Prostate gland (tissue), 2 donors: Measurements from ENCODE around the gene ANKMY1. TPM values are rescaled to one million over a fixed set of nuclear protein-coding genes. Genes with fewer than 3 reads are reported as not detected.
"Not testable (repeated sequence)": the region's sequence is repeated elsewhere in the genome, so short reads cannot be mapped to it uniquely, and the experiment has no call there.

Experiments
- DNase-seq: peaks from one replicate; pipeline ENCODE4 v3.0.0-alpha.2; 2019; ENCODE audit warnings: low spot score
- H3K27ac ChIP-seq, 2 donors: fragments of 200-600 bp; sonication (generic); 2 replicates each; pipeline ENCODE4 v1.5.1; 2017 to 2019
- H3K27me3 ChIP-seq: fragments of 200-600 bp; sonication (generic); replicated peaks from 2 replicates; pipeline ENCODE4 v1.5.1; 2019; ENCODE audit not compliant: insufficient read depth
- H3K36me3 ChIP-seq, 2 donors: fragments of 200-600 bp; sonication (generic); 1 replicate in 1 of 2; 2 replicates in 1 of 2; pipeline versions ENCODE4 v1.5.1 to v1.8.1; 2017 to 2019
- H3K4me1 ChIP-seq: fragments of 200-600 bp; sonication (generic); replicated peaks from 2 replicates; pipeline ENCODE4 v1.5.1; 2019
- H3K4me3 ChIP-seq, 2 donors: fragments of 200-600 bp; sonication (generic); 2 replicates each; pipeline ENCODE4 v1.5.1; 2017 to 2019
- H3K9me3 ChIP-seq: fragments of 200-600 bp; sonication (generic); 2 replicates; pipeline ENCODE4 v1.5.1; 2017
- POLR2A ChIP-seq: fragments of 450-650 bp; IDR thresholded peaks from one replicate; pipeline ENCODE4 v1.6.1; 2016; ENCODE audit warnings: antibody characterized with exemption, mild to moderate bottlenecking
- POLR2AphosphoS5 ChIP-seq: sonication (generic); formaldehyde crosslinking; IDR thresholded peaks from one replicate; pipeline ENCODE4 v1.6.1; 2017; ENCODE audit warnings: antibody characterized with exemption
- WGBS: methylation state at CpG from one replicate; pipeline ENCODE4 v1.1.5; 2018; 5-methylcytosine and 5-hydroxymethylcytosine counted together
- intact Hi-C: fragments of 100-400 bp; cut with DNase I; formaldehyde crosslinking; loops from one replicate; pipeline ENCODE4 v1.14.2; 2022
- total RNA-seq, 2 donors: library from RNA; depleted of rRNA; stranded (reverse); fragments of >200 nt; gene quantifications; one replicate each; pipeline ENCODE4 v1.1.0, GENCODE V29; 2016
- TF ChIP-seq, protein P1 (sequence below), 4 experiments: fragments of 200-600 bp in 2 of 4; fragments of 450-650 bp in 2 of 4; sonication (generic) in 2 of 4; IDR thresholded peaks; 1 replicate in 3 of 4; 2 replicates in 1 of 4; pipeline ENCODE4 v1.5.1; 2016 to 2019; ENCODE audit warnings: antibody characterized with exemption in 4 of 4, mild to moderate bottlenecking in 2 of 4, moderate library complexity in 2 of 4

ANKMY1 gene
- total RNA-seq, 2 donors from 2014 or later = 22.7 to 31.4 TPM

DNA sequence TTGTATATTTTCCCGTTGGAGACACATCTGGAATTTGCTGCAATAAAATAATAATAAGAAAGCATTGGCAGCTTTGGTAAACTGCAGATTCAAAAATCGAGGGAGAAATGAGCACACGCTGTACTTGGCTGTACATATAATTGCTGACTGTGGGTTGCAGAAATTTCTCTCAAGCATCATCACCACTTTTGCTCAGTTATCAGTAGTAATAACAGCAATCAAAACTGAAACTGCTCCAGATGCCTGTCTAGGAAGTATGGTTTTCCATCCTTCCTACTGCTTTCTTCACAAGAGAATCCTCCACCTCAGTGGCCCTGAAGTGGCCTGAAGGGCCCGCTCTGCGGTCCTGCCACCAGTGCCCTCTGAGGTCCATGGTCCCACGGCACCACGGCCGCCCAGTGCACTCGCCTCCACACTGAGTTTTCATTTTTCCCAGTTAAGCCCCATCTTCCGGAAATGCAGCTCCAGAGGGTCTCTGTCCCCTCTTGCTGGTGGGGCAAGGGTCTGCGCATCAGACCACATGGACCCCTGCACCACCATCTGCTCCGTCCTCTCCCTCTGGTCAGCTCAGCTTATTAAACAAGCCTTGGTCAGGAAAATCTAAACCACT is 6.3 kb upstream of the ANKMY1 start:
- peaks cover 28% of the 10 kb centered on the region for H3K4me1 ChIP-seq
- H3K9me3 ChIP-seq = no peaks in the 10 kb centered on the region
- peak overlapping the region in 1 of 2 donors; percentile 19 for H3K27ac ChIP-seq
- no peak for TF ChIP-seq POLR2A
- no peak for TF ChIP-seq POLR2AphosphoS5
- TF ChIP-seq, protein P1, sequence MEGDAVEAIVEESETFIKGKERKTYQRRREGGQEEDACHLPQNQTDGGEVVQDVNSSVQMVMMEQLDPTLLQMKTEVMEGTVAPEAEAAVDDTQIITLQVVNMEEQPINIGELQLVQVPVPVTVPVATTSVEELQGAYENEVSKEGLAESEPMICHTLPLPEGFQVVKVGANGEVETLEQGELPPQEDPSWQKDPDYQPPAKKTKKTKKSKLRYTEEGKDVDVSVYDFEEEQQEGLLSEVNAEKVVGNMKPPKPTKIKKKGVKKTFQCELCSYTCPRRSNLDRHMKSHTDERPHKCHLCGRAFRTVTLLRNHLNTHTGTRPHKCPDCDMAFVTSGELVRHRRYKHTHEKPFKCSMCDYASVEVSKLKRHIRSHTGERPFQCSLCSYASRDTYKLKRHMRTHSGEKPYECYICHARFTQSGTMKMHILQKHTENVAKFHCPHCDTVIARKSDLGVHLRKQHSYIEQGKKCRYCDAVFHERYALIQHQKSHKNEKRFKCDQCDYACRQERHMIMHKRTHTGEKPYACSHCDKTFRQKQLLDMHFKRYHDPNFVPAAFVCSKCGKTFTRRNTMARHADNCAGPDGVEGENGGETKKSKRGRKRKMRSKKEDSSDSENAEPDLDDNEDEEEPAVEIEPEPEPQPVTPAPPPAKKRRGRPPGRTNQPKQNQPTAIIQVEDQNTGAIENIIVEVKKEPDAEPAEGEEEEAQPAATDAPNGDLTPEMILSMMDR (IDR thresholded peaks at IDR 0.05) = no peak
- H3K36me3 ChIP-seq = no peaks in the 10 kb centered on the region
- WGBS = 86% methylated on average over 12 of the region's 12 CpGs
- H3K4me3 ChIP-seq = no peak overlapping the region
- DNase-seq = no peak
- intact Hi-C loops = loop anchor here (10.0 kb wide), 1 partner anchor 109 kb away; no protein-coding TSS in a partner anchor
- no peaks in the 10 kb centered on the region for H3K27me3 ChIP-seq

DNA sequence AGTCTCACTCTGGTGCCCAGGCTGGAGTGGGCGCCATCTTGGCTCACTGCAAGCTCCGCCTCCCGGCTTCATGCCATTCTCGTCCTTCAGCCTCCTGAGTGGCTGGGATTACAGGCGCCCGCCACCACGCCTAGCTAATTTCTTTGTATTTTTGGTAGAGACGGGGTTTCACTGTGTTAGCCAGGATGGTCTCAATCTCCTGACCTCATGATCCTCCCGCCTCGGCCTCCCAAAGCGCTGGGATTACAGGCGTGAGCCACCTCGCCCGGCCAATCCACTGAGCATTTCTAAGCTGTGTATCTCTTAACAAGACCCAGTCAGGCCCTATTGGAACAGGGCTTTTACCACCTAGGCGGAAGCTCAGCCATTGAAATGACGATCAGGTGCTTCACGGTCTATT is 5.4 kb upstream of the ANKMY1 start:
- peaks cover 28% of the 10 kb centered on the region for H3K4me1 ChIP-seq
- not testable (repeated sequence) for H3K9me3 ChIP-seq, H3K36me3 ChIP-seq, DNase-seq, H3K4me3 ChIP-seq, H3K27me3 ChIP-seq
- WGBS = 92% methylated on average over 17 of the region's 17 CpGs
- intact Hi-C loops = loop anchor here (10.0 kb wide), 1 partner anchor 108 kb away; no protein-coding TSS in a partner anchor
- H3K27ac ChIP-seq = peak overlapping the region in 1 of 2 donors; percentile 98

DNA sequence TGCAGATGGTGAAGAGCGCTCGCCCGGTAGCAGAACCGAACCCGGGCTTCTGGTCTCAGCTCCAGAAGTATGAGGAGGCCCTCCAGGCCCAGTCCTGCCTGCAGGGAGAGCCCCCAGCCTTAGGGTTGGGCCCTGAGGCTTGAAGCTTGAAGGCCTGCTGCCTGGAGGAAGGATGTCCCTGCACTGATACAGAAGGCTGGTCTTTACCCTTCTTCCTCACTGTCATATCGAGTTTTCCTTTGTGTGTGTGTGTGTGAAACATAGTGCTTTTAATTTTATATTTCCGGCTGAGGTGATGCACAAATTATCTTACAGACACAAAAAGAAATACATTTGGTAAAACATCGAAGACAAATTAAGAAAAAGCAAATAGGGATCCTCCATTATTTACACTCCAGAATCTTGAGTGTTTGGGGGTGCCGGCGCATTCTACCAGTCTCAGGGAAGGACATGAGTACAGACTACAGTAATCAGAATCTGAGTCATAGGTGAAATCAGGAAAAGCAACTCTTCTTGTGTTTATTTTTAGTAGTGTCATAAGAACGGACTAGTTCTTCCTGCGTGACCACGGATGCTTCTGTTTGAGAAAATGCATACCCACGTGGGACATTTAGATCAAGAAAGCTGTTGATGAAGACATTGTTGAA is 3.7 kb upstream of the ANKMY1 start:
- intact Hi-C loops = loop anchor here (2.0 to 10.0 kb wide), 2 partner anchors 25 to 107 kb away; partner anchors contain the start of gene CAPN10
- Histone ChIP-seq H3K27ac (peak overlapping the region; percentile 98 to 100), H3K36me3 (no peaks in the 10 kb centered on the region), H3K4me3 (peak overlapping the region; percentile 71 to 92), H3K27me3 (no peaks in the 10 kb centered on the region), H3K4me1 (peaks cover 22% of the 10 kb centered on the region), H3K9me3 (no peaks in the 10 kb centered on the region)
- peak; percentile 54 for DNase-seq
- WGBS = 20% methylated on average over 14 of the region's 14 CpGs
- TF ChIP-seq, protein P1 (IDR thresholded peaks at IDR 0.05) = peak in 1 of 4 experiments; percentile 4
- TF ChIP-seq POLR2A = no peak
- TF ChIP-seq POLR2AphosphoS5 = peak; percentile 86

DNA sequence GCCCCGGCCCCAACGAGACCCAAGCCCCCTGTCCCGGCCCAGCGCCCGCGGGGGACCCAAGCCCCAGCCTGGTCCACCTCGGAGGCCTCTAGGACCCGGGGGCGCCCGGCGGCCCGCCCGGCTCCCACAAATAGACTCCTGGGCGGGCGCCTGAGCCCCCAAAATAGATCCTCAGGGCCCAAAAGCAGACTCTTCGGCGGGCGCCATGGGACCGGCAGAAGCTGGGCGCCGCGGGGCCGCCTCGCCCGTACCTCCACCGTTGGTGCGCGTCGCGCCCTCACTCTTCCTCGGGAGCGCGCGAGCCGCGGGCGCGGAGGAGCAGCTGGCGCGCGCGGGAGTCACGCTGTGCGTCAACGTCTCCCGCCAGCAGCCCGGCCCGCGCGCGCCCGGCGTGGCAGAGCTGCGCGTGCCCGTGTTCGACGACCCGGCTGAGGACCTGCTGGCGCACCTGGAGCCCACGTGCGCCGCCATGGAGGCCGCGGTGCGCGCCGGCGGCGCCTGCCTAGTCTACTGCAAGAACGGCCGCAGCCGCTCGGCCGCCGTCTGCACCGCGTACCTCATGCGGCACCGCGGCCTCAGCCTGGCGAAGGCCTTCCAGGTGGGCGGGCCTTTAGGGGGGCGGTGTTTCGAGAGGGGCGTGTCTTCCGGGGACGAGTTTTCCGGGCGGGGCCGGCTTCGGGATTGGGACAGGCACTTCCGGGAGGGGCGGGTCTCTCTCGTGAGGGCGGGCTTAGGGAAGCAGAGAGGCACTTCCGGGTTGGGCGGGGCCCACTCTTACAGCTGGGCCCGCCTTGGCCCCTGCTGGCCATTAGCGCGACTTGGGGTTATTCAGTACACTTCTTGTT is 2.9 kb upstream of the ANKMY1 start:
- TF ChIP-seq, protein P1 (IDR thresholded peaks at IDR 0.05) = peak in 3 of 4 experiments; percentile 37 to 79 (median 62)
- TF ChIP-seq POLR2A = peak; percentile 84
- TF ChIP-seq POLR2AphosphoS5 = peak; percentile 87
- peak; percentile 99 for DNase-seq
- H3K9me3 ChIP-seq = no peaks in the 10 kb centered on the region
- under 1% methylated on average over 71 of the region's 101 CpGs for WGBS
- intact Hi-C loops = loop anchor here (2.0 to 10.0 kb wide), 2 partner anchors 26 to 106 kb away; partner anchors contain the start of gene CAPN10
- H3K27me3 ChIP-seq = no peaks in the 10 kb centered on the region
- H3K4me1 ChIP-seq = peaks cover 16% of the 10 kb centered on the region
- H3K36me3 ChIP-seq = no peaks in the 10 kb centered on the region
- H3K27ac ChIP-seq = peak overlapping the region; percentile 98 to 100
- peak overlapping the region; percentile 71 to 92 for H3K4me3 ChIP-seq

DNA sequence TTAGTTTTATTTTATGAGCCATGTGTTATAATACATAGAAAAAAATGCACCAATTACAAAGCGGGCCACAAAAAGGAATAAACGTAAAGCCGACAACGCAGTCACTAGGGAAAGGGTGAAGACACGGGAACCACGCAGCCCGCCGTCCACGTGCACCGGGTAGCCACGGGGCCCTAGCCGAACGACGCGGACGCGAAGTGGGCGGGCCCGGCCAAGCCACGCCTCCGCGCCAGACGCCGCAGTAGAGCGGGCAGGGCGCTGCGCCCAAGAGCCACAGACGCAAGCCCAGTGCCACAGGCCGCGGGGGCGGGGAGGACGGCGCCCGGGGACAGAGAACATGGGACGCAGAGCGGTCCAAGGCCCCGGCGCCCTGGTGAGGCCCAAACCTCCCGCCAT is 2.3 kb upstream of the ANKMY1 start, which contains the start of gene DUSP28:
Gene DUSP28 (plus strand): TSS at position 274 of the 396 bp plus-strand sequence. CDS start 328 bp downstream, outside the sequence.
- Histone ChIP-seq H3K27ac (peak within 1 kb of the TSS; percentile 98 to 100), H3K36me3 (no peaks in the 10 kb centered on the region), H3K27me3 (no peaks in the 10 kb centered on the region), H3K4me1 (peaks cover 15% of the 10 kb centered on the region), H3K9me3 (no peaks in the 10 kb centered on the region), H3K4me3 (peak within 1 kb of the TSS; percentile 71 to 92)
- DNase-seq = peak; percentile 88
- TF ChIP-seq POLR2A (peak; percentile 95), POLR2AphosphoS5 (peak; percentile 90)
- TF ChIP-seq, protein P1 (IDR thresholded peaks at IDR 0.05) = peak in 2 of 4 experiments; percentile 9 to 11
- WGBS = under 1% methylated on average over 27 of the region's 39 CpGs
- intact Hi-C loops = loop anchor here (2.0 to 10.0 kb wide), 2 partner anchors 27 to 105 kb away; partner anchors contain the start of gene CAPN10
